ENCODE measurements around the gene S100A13. TPM values are rescaled to one million over a fixed set of nuclear protein-coding genes. Genes with fewer than 3 reads are reported as not detected.
A peak's percentile ranks its signal among the peaks of the same experiment; 100 is the strongest.
"Not testable (repeated sequence)": the region's sequence is repeated elsewhere in the genome, so short reads cannot be mapped to it uniquely, and the experiment has no call there.

S100A13 gene
- total RNA-seq, 1 donor from 2014 or later: 16.2 TPM

- H3K9me3 Mint-ChIP-seq: no peaks in the 10 kb centered on the region
- intact Hi-C loops (cut with micrococcal nuclease): no loop called here
- H3K27ac Mint-ChIP-seq: no peak overlapping the region
- peaks cover 4% of the 10 kb centered on the region for H3K27me3 Mint-ChIP-seq
- peaks cover 2% of the 10 kb centered on the region for H3K4me1 Mint-ChIP-seq
- H3K4me3 Mint-ChIP-seq: no peak overlapping the region
- ChIA-PET POLR2A (interaction anchor here (3.6 kb wide), 1 partner anchor 55 kb away, joined by 24 read pairs; the partner anchor contains the start of gene CHTOP), CTCF (no interaction called here)
- no peak for DNase-seq
- ATAC-seq (ENCODE audit: low read depth): no peak
- no peak for TF ChIP-seq CTCF (IDR thresholded peaks at IDR 0.05)
- no peaks in the 10 kb centered on the region for H3K36me3 Mint-ChIP-seq (ENCODE audit: low read depth)
Observed at GRCh38 chr1:153578936-153579335, 48.4 kb downstream of the S100A13 start.

GRCh38 chr1:153578490-153578889 is 48.8 kb downstream of the S100A13 start:
- Mint-ChIP-seq H3K4me1 (peaks cover 2% of the 10 kb centered on the region), H3K36me3 (ENCODE audit: low read depth) (no peaks in the 10 kb centered on the region), H3K27ac (no peak overlapping the region), H3K27me3 (peaks cover 4% of the 10 kb centered on the region), H3K9me3 (no peaks in the 10 kb centered on the region), H3K4me3 (no peak overlapping the region)
- intact Hi-C loops (cut with micrococcal nuclease): no loop called here
- CTCF ChIA-PET: no interaction called here
- no peak for TF ChIP-seq CTCF (IDR thresholded peaks at IDR 0.05)
- DNase-seq (no peak), ATAC-seq (ENCODE audit: low read depth) (no peak)
- POLR2A ChIA-PET: interaction anchor here (0.6 to 3.6 kb wide), 2 partner anchors 55 to 82 kb away, joined by 3 to 24 read pairs; partner anchors contain the start of gene CHTOP

GRCh38 chr1:153577624-153578051 is 49.7 kb downstream of the S100A13 start:
- CTCF ChIA-PET: interaction anchor here (0.8 to 2.6 kb wide), 3 partner anchors 50 to 67 kb away, joined by 3 to 9 read pairs (median 6); partner anchors contain the start of genes S100A1 and S100A13
- Mint-ChIP-seq H3K36me3 (ENCODE audit: low read depth) (no peaks in the 10 kb centered on the region), H3K4me1 (peaks cover 10% of the 10 kb centered on the region), H3K27ac (no peak overlapping the region), H3K27me3 (peaks cover 4% of the 10 kb centered on the region), H3K9me3 (no peaks in the 10 kb centered on the region), H3K4me3 (no peak overlapping the region)
- intact Hi-C loops (cut with micrococcal nuclease): no loop called here
- DNase-seq (no peak), ATAC-seq (ENCODE audit: low read depth) (no peak)
- no peak for TF ChIP-seq CTCF (IDR thresholded peaks at IDR 0.05)
- POLR2A ChIA-PET: interaction anchor here (0.5 to 3.6 kb wide), 4 partner anchors 18 to 419 kb away, joined by 3 to 24 read pairs (median 3); partner anchors contain the start of gene CHTOP

GRCh38 chr1:153577138-153577537 is 50.2 kb downstream of the S100A13 start:
- no peaks in the 10 kb centered on the region for H3K36me3 Mint-ChIP-seq (ENCODE audit: low read depth)
- ATAC-seq (ENCODE audit: low read depth) (no peak), DNase-seq (no peak)
- TF ChIP-seq CTCF (IDR thresholded peaks at IDR 0.05): no peak
- H3K27me3 Mint-ChIP-seq: peaks cover 4% of the 10 kb centered on the region
- POLR2A ChIA-PET: interaction anchor here (0.5 to 3.6 kb wide), 3 partner anchors 19 to 420 kb away, joined by 3 to 24 read pairs (median 3); partner anchors contain the start of gene CHTOP
- no peak overlapping the region for H3K4me3 Mint-ChIP-seq
- H3K27ac Mint-ChIP-seq: peak overlapping the region; percentile 14
- CTCF ChIA-PET: interaction anchor here (0.8 to 2.6 kb wide), 3 partner anchors 50 to 67 kb away, joined by 3 to 9 read pairs (median 6); partner anchors contain the start of genes S100A1 and S100A13
- H3K4me1 Mint-ChIP-seq: peaks cover 14% of the 10 kb centered on the region
- intact Hi-C loops (cut with micrococcal nuclease): no loop called here
- no peaks in the 10 kb centered on the region for H3K9me3 Mint-ChIP-seq

- H3K27me3 Mint-ChIP-seq; ATAC-seq (ENCODE audit: low read depth); H3K27ac Mint-ChIP-seq; intact Hi-C loops (cut with micrococcal nuclease); H3K9me3 Mint-ChIP-seq; H3K36me3 Mint-ChIP-seq (ENCODE audit: low read depth); H3K4me3 Mint-ChIP-seq; DNase-seq: not testable (repeated sequence)
- CTCF ChIA-PET: interaction anchor here (1.1 to 2.6 kb wide), 2 partner anchors 52 to 58 kb away, joined by 3 to 9 read pairs; partner anchors contain the start of genes CHTOP, S100A1 and S100A13
- POLR2A ChIA-PET: interaction anchor here (1.0 to 1.5 kb wide), 2 partner anchors 17 to 23 kb away, joined by 3 to 4 read pairs; no protein-coding TSS in a partner anchor
- peaks cover 14% of the 10 kb centered on the region for H3K4me1 Mint-ChIP-seq
Observed at GRCh38 chr1:153575497-153575896, 51.8 kb downstream of the S100A13 start.

GRCh38 chr1:153575081-153575491 is 52.2 kb downstream of the S100A13 start:
- intact Hi-C loops (cut with micrococcal nuclease); DNase-seq; H3K27me3 Mint-ChIP-seq; H3K36me3 Mint-ChIP-seq (ENCODE audit: low read depth); H3K4me3 Mint-ChIP-seq; H3K9me3 Mint-ChIP-seq; POLR2A ChIA-PET; ATAC-seq (ENCODE audit: low read depth); CTCF ChIA-PET; H3K27ac Mint-ChIP-seq: not testable (repeated sequence)
- H3K4me1 Mint-ChIP-seq: peaks cover 14% of the 10 kb centered on the region
